ENCODE results near the gene ABCG1.
"Not testable (repeated sequence)": the region's sequence is repeated elsewhere in the genome, so short reads cannot be mapped to it uniquely, and the experiment has no call there.

Gene ABCG1

GRCh38 chr21:42277593-42277992 is 58.7 kb downstream of the ABCG1 start:
- no peak for DNase-seq

DNA sequence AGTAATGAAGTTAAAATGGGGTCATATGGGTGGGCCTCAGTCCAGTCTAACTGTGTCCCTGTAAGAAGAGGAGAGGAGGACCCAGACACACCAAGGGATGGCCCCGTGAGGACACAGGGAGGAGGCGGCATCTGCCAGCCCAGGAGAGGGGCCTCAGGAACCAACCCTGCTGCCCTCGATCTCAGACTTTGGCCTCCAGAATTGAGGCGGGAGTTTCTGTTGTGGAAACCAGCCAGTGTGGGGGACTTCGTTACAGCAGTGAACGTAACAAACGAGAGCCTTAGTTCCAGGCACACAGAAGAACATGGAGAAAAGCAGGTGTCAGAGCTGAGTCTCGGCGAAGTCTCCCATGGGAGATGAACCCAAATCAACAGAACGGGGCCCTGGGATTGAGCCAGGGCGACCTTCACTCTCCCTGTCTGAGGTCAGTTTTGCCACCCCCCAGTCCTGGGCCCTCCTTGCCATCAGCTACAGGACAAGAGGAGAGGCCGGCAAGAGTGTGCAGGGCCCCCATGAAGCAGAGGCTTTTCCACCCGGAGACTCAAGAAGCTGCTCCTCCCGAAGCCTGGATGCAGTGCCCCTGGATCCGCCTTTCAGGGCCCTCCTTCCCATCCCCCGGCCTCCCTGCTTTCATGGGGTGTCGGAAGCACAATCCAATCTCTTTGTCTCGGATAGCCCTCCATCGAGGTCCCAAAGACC is 59.7 kb downstream of the ABCG1 start:
- no peak for DNase-seq

GRCh38 chr21:42279341-42279871 is 60.5 kb downstream of the ABCG1 start:
- no peak for DNase-seq

DNA sequence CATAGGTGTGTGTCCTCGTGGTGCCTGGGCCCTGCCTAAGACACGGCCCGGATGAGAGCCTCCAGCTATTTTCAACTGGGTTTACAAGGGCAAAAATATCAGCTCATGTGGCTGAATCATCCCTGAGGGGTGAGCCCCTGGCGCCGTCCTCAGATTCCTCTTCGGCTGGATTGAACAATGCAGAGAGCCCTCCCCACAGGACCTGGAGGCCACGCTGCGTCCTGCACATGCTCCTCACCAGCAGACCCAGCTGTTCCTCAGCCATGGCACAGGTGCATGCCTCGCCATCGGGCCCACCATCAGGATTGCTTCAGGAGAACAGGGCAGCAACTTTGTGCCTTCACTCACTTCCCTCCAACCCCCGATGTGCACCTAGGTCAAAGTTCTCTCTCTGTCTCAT is 60.9 kb downstream of the ABCG1 start:
- DNase-seq: no peak

DNA sequence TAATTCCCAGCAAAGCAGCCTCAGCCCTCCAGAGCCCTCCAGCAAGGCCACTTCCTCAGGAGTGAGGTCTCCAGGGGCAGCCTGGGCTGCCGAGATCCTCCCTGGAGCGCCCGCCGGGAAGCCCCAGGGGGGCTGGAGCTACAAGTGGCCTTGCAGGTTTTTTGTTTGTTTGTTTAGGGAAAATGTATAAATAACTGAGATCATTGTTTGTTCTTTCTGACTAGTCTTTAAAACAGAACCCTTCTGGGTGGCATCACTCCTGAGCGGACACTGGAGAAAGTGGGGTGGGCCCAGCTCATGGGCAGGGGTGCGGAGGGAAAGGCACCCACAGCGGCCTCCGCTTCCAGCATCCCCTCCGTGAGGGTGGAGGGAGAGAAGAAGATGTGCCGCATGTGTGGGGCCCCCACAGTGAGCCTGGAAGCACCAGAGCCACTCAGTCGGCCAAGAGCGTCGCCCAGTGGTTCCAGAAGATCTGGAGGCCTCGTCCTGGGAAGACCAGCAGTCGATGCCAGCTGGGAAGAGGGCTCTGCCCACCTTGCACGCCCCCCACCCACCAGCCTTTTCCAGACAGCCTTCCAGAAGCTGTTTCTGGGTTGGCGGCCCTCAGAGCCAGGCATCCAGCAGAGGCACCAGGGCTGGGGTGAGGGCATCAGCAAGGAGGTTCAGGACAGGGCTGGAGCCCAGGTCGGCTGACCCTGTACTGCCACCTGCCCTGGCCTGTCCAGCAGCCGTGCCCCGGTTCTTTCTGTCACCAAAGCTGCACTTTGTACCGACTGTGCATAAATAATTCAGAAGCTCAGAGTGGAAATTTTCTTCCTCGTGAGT is 61.6 kb downstream of the ABCG1 start:
- no peak for DNase-seq

DNA sequence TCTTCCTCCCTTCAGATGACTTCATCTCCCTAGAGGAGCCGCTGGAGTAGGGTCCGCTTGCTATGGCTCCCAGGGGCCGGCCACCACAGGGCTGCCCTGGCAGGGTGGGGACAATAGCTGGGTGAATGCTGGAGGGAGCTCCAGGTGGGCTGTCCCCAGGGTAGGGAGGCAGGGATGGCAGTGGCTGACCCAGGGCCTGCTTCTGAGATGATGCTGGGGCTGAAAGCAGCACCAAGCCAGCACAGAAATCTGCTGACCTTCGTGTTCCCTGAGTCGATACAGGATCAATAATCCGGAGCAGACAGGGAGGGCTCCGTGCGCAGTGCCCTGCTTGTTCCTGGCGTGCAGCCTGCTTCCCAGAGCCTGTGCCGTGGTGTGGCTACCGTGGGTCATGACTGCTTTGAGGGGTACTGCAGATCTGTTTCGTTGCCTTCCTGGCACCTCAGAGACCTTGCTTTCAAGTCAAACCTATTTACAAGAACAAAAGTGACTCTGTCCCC is 62.3 kb downstream of the ABCG1 start:
- no peak for DNase-seq

DNA sequence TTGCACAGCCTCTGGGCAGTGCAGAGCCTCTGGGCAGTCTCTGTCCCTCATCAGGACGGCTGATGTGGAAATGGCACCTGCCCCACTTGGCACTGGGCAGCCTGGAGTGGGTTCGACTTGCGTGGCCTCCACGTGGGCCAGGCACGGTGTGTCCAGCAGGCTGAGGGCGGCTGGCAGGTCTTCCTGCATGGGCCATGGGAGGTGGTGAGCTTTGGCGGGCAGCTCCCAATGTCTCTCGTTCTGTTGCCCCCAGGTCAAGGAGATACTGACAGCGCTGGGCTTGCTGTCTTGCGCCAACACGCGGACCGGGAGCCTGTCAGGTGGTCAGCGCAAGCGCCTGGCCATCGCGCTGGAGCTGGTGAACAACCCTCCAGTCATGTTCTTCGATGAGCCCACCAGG is 63.1 kb downstream of the ABCG1 start:
- no peak for DNase-seq

DNA sequence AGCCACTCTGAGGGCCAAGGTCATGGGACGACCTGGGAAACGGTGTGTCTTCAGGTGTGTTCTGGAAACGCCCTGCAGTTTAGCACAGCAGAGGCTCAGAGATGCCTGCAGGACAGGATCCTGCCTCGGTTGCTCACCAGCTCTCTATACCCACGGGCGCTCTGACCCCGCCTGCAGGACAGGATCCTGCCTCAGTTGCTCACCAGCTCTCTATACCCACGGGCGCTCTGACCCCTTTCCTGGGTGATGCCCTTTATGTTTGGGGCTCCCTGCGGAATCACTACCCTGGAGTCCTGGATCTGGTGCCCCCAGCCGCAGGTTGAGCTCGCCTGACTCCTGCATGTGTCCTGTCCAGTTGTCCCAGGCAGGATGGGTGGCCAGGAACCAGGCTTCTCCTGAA is 63.8 kb downstream of the ABCG1 start:
- no peak for DNase-seq

DNA sequence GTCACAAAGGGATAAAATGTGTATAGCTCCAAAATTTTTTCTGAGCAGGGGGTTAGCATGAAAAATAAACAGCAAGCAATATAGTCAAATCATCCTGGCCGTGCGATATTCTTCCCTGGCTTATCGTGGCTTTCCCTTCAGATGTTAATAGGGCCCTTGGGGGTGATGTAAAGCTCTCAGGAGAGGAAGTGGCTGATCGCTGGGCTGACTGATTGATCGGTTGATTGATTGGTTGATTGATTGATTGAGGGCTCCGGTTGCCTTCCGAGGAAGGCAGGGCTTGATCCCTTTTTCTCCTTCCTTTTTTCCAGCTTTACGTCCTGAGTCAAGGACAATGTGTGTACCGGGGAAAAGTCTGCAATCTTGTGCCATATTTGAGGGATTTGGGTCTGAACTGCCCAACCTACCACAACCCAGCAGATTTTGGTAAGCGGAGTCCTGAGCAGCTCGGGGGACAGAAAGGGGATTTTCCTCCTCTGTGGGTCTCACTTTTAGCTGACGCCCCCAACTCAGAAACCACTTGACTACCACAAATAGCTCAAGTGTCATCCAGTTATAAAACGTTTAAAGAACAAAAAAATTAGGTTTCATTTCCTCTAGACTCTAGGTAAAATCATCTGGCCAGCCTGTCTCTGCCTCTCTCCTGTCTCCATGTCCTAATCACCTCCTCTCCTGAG is 66.8 kb downstream of the ABCG1 start:
- no peak for DNase-seq

GRCh38 chr21:42286416-42286815 is 67.5 kb downstream of the ABCG1 start:
- no peak for DNase-seq

DNA sequence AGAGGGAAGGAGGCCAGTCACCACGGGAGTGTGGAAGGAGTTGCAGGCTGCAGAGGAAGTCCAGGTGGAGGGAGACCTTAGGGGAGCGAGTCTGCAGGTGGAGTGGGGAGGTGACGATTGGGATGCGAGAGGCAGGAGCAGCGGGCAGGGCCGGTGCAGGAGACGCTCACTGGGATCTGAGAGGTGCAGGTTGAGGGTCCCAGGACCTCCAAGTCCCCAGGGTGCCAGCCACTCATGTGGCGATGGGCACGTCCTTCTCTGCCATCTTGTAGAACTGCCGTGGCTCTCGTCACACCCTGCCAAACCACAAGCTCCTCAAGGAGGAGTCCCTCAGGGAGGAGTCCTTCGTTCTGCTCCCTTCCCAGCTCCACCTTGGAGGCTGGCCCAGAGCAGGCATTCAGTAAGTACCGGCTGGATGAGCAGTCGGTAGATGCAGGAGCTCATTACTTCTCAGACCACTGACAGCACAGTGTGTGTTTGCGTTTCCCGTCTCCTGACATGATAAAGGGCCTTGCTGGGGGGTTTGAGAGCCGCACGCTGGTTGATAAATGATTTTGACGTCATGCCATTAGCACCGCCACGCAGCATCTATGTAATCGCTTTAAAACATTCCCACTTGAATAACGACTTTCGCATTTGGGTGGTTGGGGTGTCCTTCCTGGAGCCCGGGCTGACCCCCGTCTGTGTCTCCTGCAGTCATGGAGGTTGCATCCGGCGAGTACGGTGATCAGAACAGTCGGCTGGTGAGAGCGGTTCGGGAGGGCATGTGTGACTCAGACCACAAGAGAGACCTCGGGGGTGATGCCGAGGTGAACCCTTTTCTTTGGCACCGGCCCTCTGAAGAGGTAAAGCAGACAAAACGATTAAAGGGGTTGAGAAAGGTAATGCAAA is 68.5 kb downstream of the ABCG1 start:
- no peak for DNase-seq

GRCh38 chr21:42288962-42289361 is 70.0 kb downstream of the ABCG1 start:
- DNase-seq: no peak

GRCh38 chr21:42289926-42290325 is 71.0 kb downstream of the ABCG1 start:
- no peak for DNase-seq

DNA sequence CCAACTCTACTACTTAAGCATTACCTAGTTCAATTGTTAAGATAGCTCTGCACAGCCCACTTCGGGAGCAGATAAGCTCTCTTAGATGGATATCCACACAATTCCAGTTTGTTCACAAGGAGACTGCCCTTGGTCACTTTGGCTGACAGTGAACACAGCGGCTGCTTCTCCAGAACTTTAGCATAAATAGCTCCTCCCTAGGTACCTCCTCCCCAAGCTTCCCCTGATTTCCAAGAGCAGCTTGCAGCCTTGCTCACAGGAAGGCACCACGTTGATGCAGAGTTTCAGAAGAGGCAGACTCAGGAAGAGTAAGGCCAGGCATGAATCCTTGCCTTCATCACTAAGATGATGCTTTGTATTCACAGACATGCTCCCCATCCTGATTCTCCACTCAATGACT is 71.6 kb downstream of the ABCG1 start:
- DNase-seq: no peak

- no peak for DNase-seq
Observed at GRCh38 chr21:42291003-42291750, 72.2 kb downstream of the ABCG1 start.

GRCh38 chr21:42291751-42292562 is 73.0 kb downstream of the ABCG1 start:
- DNase-seq: peak; percentile 34

GRCh38 chr21:42292563-42293142 is 73.7 kb downstream of the ABCG1 start:
- not testable (repeated sequence) for DNase-seq

- no peak for DNase-seq
Observed at GRCh38 chr21:42293649-42294272, 74.8 kb downstream of the ABCG1 start.

- DNase-seq: no peak
Observed at GRCh38 chr21:42294273-42294880, 75.4 kb downstream of the ABCG1 start.
